ENCODE results near the gene TECPR2. TPM values are rescaled to one million over a fixed set of nuclear protein-coding genes. Genes with fewer than 3 reads are reported as not detected.

The TECPR2 gene
- total RNA-seq, 2 donors from 2014 or later: 27.7 to 28.0 TPM

DNA sequence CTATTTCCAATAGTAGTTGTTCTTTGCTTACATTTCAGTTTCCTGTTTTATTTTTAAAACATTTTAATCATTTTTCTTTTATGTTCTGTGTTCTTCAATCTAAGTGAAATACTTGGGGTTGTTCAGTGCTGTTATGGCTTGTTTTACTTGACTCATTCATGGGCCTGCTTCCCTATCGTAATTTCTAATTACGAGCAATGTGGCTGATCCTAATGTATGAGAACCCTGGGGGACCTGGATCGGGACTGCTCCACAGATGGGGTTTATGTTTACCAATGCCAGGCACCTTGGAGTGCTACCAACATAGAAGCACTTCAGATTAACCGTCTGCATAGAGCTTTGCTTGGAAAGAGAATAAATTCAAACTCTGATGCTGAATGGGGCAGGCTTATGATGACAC, 29.8 kb downstream of the TECPR2 start:
- Mint-ChIP-seq H3K27me3 (ENCODE audit: insufficient read depth) (no peaks in the 10 kb centered on the region), H3K4me1 (peaks cover 4% of the 10 kb centered on the region), H3K27ac (no peak overlapping the region), H3K36me3 (ENCODE audit: low read depth) (peaks cover 40% of the 10 kb centered on the region), H3K4me3 (no peak overlapping the region), H3K9me3 (no peaks in the 10 kb centered on the region)
- H3K27me3 ChIP-seq (ENCODE audit: control insufficient read depth, insufficient read depth, low read length, poor library complexity, severe bottlenecking): no peaks in the 10 kb centered on the region
- no peaks in the 10 kb centered on the region for H3K4me1 ChIP-seq (ENCODE audit: control insufficient read depth, insufficient read depth, low read length)
- no peak overlapping the region for H3K4me3 ChIP-seq (ENCODE audit: low read length)
- WGBS, 2 experiments (ENCODE audit: insufficient coverage in 1 of 2, insufficient read length in 1 of 2): 95 to 97% methylated on average over 4 of the region's 4 CpGs
- TF ChIP-seq, protein P1, sequence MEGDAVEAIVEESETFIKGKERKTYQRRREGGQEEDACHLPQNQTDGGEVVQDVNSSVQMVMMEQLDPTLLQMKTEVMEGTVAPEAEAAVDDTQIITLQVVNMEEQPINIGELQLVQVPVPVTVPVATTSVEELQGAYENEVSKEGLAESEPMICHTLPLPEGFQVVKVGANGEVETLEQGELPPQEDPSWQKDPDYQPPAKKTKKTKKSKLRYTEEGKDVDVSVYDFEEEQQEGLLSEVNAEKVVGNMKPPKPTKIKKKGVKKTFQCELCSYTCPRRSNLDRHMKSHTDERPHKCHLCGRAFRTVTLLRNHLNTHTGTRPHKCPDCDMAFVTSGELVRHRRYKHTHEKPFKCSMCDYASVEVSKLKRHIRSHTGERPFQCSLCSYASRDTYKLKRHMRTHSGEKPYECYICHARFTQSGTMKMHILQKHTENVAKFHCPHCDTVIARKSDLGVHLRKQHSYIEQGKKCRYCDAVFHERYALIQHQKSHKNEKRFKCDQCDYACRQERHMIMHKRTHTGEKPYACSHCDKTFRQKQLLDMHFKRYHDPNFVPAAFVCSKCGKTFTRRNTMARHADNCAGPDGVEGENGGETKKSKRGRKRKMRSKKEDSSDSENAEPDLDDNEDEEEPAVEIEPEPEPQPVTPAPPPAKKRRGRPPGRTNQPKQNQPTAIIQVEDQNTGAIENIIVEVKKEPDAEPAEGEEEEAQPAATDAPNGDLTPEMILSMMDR (conservative IDR thresholded peaks at IDR 0.05): no peak
- no peak overlapping the region for H3K27ac ChIP-seq (ENCODE audit: low read depth, low read length)
- no peak for DNase-seq
- H3K9me3 ChIP-seq (ENCODE audit: control insufficient read depth, low read length): no peaks in the 10 kb centered on the region
- no peaks in the 10 kb centered on the region for H3K36me3 ChIP-seq (ENCODE audit: control insufficient read depth, insufficient read depth, low read length)
- H3K9ac ChIP-seq (ENCODE audit: extremely low read depth, low read length, poor library complexity, severe bottlenecking): no peak overlapping the region

DNA sequence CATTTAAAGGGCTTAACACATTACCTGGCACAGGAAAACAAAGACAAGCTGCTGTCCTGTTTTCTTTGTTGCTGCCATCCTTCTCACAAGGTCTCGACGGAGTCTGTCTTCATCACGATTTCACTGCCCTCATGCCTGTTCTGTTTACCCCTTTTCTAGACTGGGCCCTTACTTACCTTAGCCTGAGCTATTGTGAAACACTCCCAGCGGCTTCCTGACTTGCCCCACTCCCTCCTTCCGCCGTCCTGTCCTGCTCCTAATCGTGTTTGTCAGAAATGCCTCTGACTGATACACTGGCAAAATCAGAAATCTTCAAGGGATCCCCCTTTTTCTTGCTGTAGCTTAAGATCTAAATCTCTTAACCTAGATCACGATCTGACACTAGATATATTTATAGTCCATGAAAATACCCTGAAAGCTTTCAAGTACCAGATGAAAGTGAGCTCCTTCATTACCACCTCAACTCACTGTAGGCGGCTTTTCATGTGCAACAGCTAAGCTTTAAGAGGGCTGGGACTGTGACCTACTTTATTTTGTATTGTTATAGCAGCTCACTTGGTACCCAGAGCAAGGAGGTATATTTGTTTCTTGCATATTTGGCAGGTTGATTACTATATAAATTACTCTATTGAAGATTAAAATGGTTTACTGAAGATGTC, 32.1 kb downstream of the TECPR2 start:
- H3K4me3 Mint-ChIP-seq: no peak overlapping the region
- no peaks in the 10 kb centered on the region for H3K4me1 ChIP-seq (ENCODE audit: control insufficient read depth, insufficient read depth, low read length)
- H3K9ac ChIP-seq (ENCODE audit: extremely low read depth, low read length, poor library complexity, severe bottlenecking): no peak overlapping the region
- H3K4me1 Mint-ChIP-seq: peaks cover 4% of the 10 kb centered on the region
- H3K9me3 ChIP-seq (ENCODE audit: control insufficient read depth, low read length): peaks cover 16% of the 10 kb centered on the region
- H3K9me3 Mint-ChIP-seq: peaks cover 16% of the 10 kb centered on the region
- H3K27me3 Mint-ChIP-seq (ENCODE audit: insufficient read depth): no peaks in the 10 kb centered on the region
- no peak overlapping the region for H3K4me3 ChIP-seq (ENCODE audit: low read length)
- no peak for DNase-seq
- TF ChIP-seq, protein P1 (conservative IDR thresholded peaks at IDR 0.05): no peak
- no peaks in the 10 kb centered on the region for H3K27me3 ChIP-seq (ENCODE audit: control insufficient read depth, insufficient read depth, low read length, poor library complexity, severe bottlenecking)
- H3K36me3 ChIP-seq (ENCODE audit: control insufficient read depth, insufficient read depth, low read length): no peaks in the 10 kb centered on the region
- 52 to 62% methylated on average over 9 of the region's 9 CpGs for WGBS, 2 experiments (ENCODE audit: insufficient coverage in 1 of 2, insufficient read length in 1 of 2)
- peaks cover 45% of the 10 kb centered on the region for H3K36me3 Mint-ChIP-seq (ENCODE audit: low read depth)
- no peak overlapping the region for H3K27ac ChIP-seq (ENCODE audit: low read depth, low read length)
- no peak overlapping the region for H3K27ac Mint-ChIP-seq

DNA sequence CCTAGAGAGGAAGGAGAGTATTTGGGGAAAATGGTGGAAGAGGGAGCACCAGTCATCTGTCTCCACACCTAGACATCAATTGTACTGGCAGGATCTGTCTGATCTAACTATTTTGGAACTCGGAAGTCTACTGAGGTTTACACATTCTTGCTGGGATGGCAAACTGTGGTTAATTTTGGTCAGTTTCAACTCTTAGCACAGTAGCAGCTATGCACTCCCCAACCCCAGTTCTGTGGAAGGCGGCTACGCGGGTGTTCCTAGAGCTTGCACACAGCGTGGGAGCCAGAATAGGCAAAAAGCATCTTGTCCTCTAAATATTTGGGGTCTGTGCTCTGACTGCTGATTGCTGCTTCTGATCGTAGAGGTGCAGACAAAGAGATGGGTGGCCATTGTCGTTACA, 33.8 kb downstream of the TECPR2 start:
- Mint-ChIP-seq H3K4me1 (peaks cover 4% of the 10 kb centered on the region), H3K36me3 (ENCODE audit: low read depth) (peaks cover 52% of the 10 kb centered on the region), H3K27ac (no peak overlapping the region), H3K9me3 (peaks cover 29% of the 10 kb centered on the region), H3K4me3 (no peak overlapping the region), H3K27me3 (ENCODE audit: insufficient read depth) (no peaks in the 10 kb centered on the region)
- 81 to 93% methylated on average over 2 to 7 of the region's 7 CpGs for WGBS, 2 experiments (ENCODE audit: insufficient coverage in 1 of 2, insufficient read length in 1 of 2)
- Histone ChIP-seq H3K4me1 (ENCODE audit: control insufficient read depth, insufficient read depth, low read length) (no peaks in the 10 kb centered on the region), H3K36me3 (ENCODE audit: control insufficient read depth, insufficient read depth, low read length) (peaks cover 7% of the 10 kb centered on the region), H3K9me3 (ENCODE audit: control insufficient read depth, low read length) (peaks cover 25% of the 10 kb centered on the region), H3K4me3 (ENCODE audit: low read length) (no peak overlapping the region), H3K27ac (ENCODE audit: low read depth, low read length) (no peak overlapping the region), H3K9ac (ENCODE audit: extremely low read depth, low read length, poor library complexity, severe bottlenecking) (no peak overlapping the region), H3K27me3 (ENCODE audit: control insufficient read depth, insufficient read depth, low read length, poor library complexity, severe bottlenecking) (no peaks in the 10 kb centered on the region)
- DNase-seq: no peak
- TF ChIP-seq, protein P1 (conservative IDR thresholded peaks at IDR 0.05): no peak
